Epithelial cell of esophagus (primary cell): ENCODE data around the gene GMPPA.

Source experiments
- DNase-seq: peaks from one replicate; pipeline ENCODE4 v3.0.0; 2010; ENCODE audit warnings: low read depth
- H3K4me3 ChIP-seq: 2 replicates; pipeline ENCODE4 v1.5.1; 2011; ENCODE audit warnings: mild to moderate bottlenecking, low read length, control low read depth
- CTCF ChIP-seq: IDR thresholded peaks from 2 replicates; pipeline ENCODE4 v1.5.1; 2011; ENCODE audit warnings: low read depth, mild to moderate bottlenecking, low read length, control low read depth, inconsistent platforms; ENCODE audit not compliant: insufficient read depth; ENCODE audit errors: missing control alignments

Gene GMPPA

GRCh38 chr2:219523031-219523671 lies 24.5 kb downstream of the GMPPA start:
- TF ChIP-seq CTCF = no peak
- no peak overlapping the region for H3K4me3 ChIP-seq
- DNase-seq = no peak

GRCh38 chr2:219524817-219525216 lies 26.1 kb downstream of the GMPPA start:
- TF ChIP-seq CTCF = no peak
- no peak for DNase-seq
- no peak overlapping the region for H3K4me3 ChIP-seq

GRCh38 chr2:219525533-219526232 lies 27.0 kb downstream of the GMPPA start:
- no peak for TF ChIP-seq CTCF
- no peak overlapping the region for H3K4me3 ChIP-seq
- no peak for DNase-seq

- H3K4me3 ChIP-seq = no peak overlapping the region
- no peak for TF ChIP-seq CTCF
- no peak for DNase-seq
Measured at GRCh38 chr2:219526320-219527075, 27.8 kb downstream of the GMPPA start.

GRCh38 chr2:219527076-219527394 lies 28.3 kb downstream of the GMPPA start:
- DNase-seq = no peak
- no peak for TF ChIP-seq CTCF
- H3K4me3 ChIP-seq = no peak overlapping the region

GRCh38 chr2:219527472-219527871 lies 28.8 kb downstream of the GMPPA start:
- TF ChIP-seq CTCF = no peak
- no peak for DNase-seq
- no peak overlapping the region for H3K4me3 ChIP-seq
